Measurements from ENCODE around the gene KLHL13.

Gene KLHL13

DNA sequence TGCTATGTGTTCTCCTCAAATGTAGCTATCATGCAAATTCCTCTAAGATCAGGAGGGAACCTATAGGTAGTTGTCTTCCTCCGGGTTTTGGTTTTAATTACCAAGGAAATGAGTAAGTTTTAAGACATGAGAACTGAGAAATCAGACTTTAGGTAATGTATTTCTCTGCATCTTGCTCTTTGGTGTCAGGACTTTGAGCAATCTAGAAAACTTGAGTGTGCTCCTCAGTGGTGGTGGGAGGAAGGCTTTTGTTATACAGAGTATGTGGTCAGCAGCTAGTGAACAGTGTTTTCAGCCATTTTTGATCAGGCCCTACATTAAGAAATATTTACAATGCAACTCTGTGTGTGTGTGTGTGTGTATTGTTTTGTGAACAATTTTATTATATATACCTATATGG, 224.1 kb downstream of the KLHL13 start:
- no peak overlapping the region for H2BK5ac ChIP-seq (ENCODE audit: low read length)
- WGBS, 2 donors (ENCODE audit: extremely low coverage in 2 of 2, insufficient read length in 2 of 2, insufficient replicate concordance in 1 of 2) = no CpG with 5 or more reads among the region's 1 CpG
- H3K79me1 ChIP-seq (ENCODE audit: low read depth, low read length) = no peaks in the 10 kb centered on the region
- H2BK15ac ChIP-seq (ENCODE audit: low read length) = no peak overlapping the region
- no peak overlapping the region for H4K91ac ChIP-seq (ENCODE audit: low read depth, low read length, poor library complexity)
- H3K4ac ChIP-seq (ENCODE audit: low read length) = no peak overlapping the region
- no peak overlapping the region for H2AK5ac ChIP-seq (ENCODE audit: low read depth, low read length)
- H2BK120ac ChIP-seq (ENCODE audit: low read depth, low read length) = no peak overlapping the region
- H3K9ac ChIP-seq (ENCODE audit: low read depth, low read length, poor library complexity) = no peak overlapping the region
- no peak overlapping the region for H2AFZ ChIP-seq (ENCODE audit: low read length)
- H4K8ac ChIP-seq (ENCODE audit: low read depth, low read length) = no peak overlapping the region
- H3K36me3 ChIP-seq (replicated peaks in 1 of 2; ENCODE audit: control insufficient read depth in 2 of 2, insufficient read depth in 2 of 2, low read length in 2 of 2) = no peaks in the 10 kb centered on the region
- H2BK12ac ChIP-seq (ENCODE audit: low read length) = no peak overlapping the region
- no peak overlapping the region for H3K4me3 ChIP-seq (ENCODE audit: low read length in 2 of 2)
- H3K9me3 ChIP-seq (replicated peaks in 1 of 2; ENCODE audit: control insufficient read depth in 2 of 2, insufficient read depth in 1 of 2, low read depth in 1 of 2, low read length in 2 of 2) = no peaks in the 10 kb centered on the region
- H3K14ac ChIP-seq (ENCODE audit: low read length) = no peak overlapping the region
- no peak for DNase-seq (ENCODE audit: low spot score)
- no peak overlapping the region for H3K18ac ChIP-seq (ENCODE audit: low read length)
- no peak overlapping the region for H3K23ac ChIP-seq (ENCODE audit: low read depth, low read length, poor library complexity)
- H3K27ac ChIP-seq (replicated peaks; ENCODE audit: low read length) = no peak overlapping the region
- no peaks in the 10 kb centered on the region for H3K27me3 ChIP-seq (ENCODE audit: control insufficient read depth in 3 of 3, insufficient read depth in 3 of 3, low read depth in 1 of 3, low read length in 3 of 3)
- no peaks in the 10 kb centered on the region for H3K4me1 ChIP-seq (ENCODE audit: control insufficient read depth in 2 of 2, insufficient read depth in 1 of 2, low read depth in 1 of 2, low read length in 2 of 2)
- no peak overlapping the region for H3K4me2 ChIP-seq (ENCODE audit: insufficient read depth, low read length, poor library complexity, severe bottlenecking)

DNA sequence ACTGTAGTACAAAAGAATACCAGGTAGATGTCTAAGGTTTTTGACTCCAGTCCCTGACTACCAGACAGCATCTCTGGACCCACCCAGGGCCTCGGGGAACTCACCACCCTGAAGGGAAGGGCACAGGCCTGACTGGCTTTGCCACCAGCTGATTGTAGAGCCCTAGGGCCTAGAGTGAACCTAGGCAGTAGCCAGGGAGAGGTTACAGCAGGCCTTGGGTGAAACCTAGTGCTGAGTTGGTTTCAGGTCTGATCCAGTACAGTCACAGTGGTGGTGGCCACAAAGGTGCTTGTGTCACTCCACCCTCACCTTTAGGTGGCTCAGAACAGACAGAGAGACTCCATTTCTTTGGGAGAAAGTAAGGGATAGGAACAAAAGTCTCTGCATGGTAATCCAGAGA, 244.8 kb downstream of the KLHL13 start:
- no peak for DNase-seq (ENCODE audit: low spot score)
- no peak overlapping the region for H2BK5ac ChIP-seq (ENCODE audit: low read length)
- no peak overlapping the region for H3K18ac ChIP-seq (ENCODE audit: low read length)
- no peak overlapping the region for H3K4me2 ChIP-seq (ENCODE audit: insufficient read depth, low read length, poor library complexity, severe bottlenecking)
- H4K8ac ChIP-seq (ENCODE audit: low read depth, low read length) = no peak overlapping the region
- no peak overlapping the region for H3K14ac ChIP-seq (ENCODE audit: low read length)
- no peak overlapping the region for H3K4ac ChIP-seq (ENCODE audit: low read length)
- H2AK5ac ChIP-seq (ENCODE audit: low read depth, low read length) = no peak overlapping the region
- H3K4me3 ChIP-seq (ENCODE audit: low read length in 2 of 2) = no peak overlapping the region
- H2BK12ac ChIP-seq (ENCODE audit: low read length) = no peak overlapping the region
- no peak overlapping the region for H2BK15ac ChIP-seq (ENCODE audit: low read length)
- H3K27me3 ChIP-seq (ENCODE audit: control insufficient read depth in 3 of 3, insufficient read depth in 3 of 3, low read depth in 1 of 3, low read length in 3 of 3) = no peaks in the 10 kb centered on the region
- H3K79me1 ChIP-seq (ENCODE audit: low read depth, low read length) = no peaks in the 10 kb centered on the region
- H3K9me3 ChIP-seq (replicated peaks in 1 of 2; ENCODE audit: control insufficient read depth in 2 of 2, insufficient read depth in 1 of 2, low read depth in 1 of 2, low read length in 2 of 2) = no peaks in the 10 kb centered on the region
- no peak overlapping the region for H4K91ac ChIP-seq (ENCODE audit: low read depth, low read length, poor library complexity)
- no peak overlapping the region for H3K9ac ChIP-seq (ENCODE audit: low read depth, low read length, poor library complexity)
- H3K27ac ChIP-seq (replicated peaks; ENCODE audit: low read length) = no peak overlapping the region
- WGBS, 2 donors (ENCODE audit: extremely low coverage in 2 of 2, insufficient read length in 2 of 2, insufficient replicate concordance in 1 of 2) = no CpG with 5 or more reads among the region's 1 CpG
- no peaks in the 10 kb centered on the region for H3K4me1 ChIP-seq (ENCODE audit: control insufficient read depth in 2 of 2, insufficient read depth in 1 of 2, low read depth in 1 of 2, low read length in 2 of 2)
- H2BK120ac ChIP-seq (ENCODE audit: low read depth, low read length) = no peak overlapping the region
- no peak overlapping the region for H3K23ac ChIP-seq (ENCODE audit: low read depth, low read length, poor library complexity)
- H3K36me3 ChIP-seq (replicated peaks in 1 of 2; ENCODE audit: control insufficient read depth in 2 of 2, insufficient read depth in 2 of 2, low read length in 2 of 2) = no peaks in the 10 kb centered on the region
- H2AFZ ChIP-seq (ENCODE audit: low read length) = no peak overlapping the region

DNA sequence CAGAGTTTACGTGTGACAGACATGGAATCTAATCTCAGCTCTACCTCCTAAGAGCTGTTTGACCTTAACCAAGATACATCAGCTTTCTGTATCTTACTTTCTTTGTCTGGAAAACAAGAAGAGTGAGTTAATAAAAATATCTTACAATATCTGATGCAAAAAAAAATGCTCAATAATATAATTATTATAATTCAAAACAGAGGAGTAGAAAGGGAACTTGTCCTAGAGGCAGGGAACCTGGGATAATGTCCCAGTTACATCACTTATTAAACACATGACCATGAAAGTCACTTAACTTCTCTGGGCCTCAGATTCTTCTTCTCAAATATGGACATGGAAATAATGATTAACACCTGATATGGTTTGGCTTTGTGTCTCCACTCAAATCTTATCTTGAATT, 256.1 kb downstream of the KLHL13 start:
- no peak overlapping the region for H4K8ac ChIP-seq (ENCODE audit: low read depth, low read length)

DNA sequence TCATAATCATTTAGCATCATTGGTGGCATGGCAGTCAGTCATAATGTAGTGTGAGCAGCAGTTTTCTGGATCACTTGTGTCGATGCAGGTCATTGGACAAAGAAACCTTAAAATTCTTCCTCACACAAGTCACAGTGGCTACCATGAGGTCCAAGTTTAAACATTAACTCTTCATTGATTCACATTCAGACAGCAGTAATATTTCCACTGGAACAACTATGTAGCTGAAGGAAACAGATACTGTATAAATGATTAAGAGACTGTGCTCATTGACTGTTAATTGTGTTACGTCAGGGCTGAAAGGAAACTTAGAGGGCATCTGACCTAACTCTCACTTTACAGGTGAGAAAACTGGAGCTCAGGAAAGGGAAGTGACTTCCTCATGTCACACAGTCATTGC, 261.8 kb downstream of the KLHL13 start:
- Histone ChIP-seq H3K4ac (ENCODE audit: low read length) (no peak overlapping the region), H3K79me1 (ENCODE audit: low read depth, low read length) (no peaks in the 10 kb centered on the region), H3K18ac (ENCODE audit: low read length) (no peak overlapping the region), H3K14ac (ENCODE audit: low read length) (no peak overlapping the region), H2BK120ac (ENCODE audit: low read depth, low read length) (no peak overlapping the region), H4K8ac (ENCODE audit: low read depth, low read length) (no peak overlapping the region), H3K23ac (ENCODE audit: low read depth, low read length, poor library complexity) (no peak overlapping the region), H3K9me3 (replicated peaks in 1 of 2; ENCODE audit: control insufficient read depth in 2 of 2, insufficient read depth in 1 of 2, low read depth in 1 of 2, low read length in 2 of 2) (no peaks in the 10 kb centered on the region), H3K4me1 (ENCODE audit: control insufficient read depth in 2 of 2, insufficient read depth in 1 of 2, low read depth in 1 of 2, low read length in 2 of 2) (no peaks in the 10 kb centered on the region), H4K91ac (ENCODE audit: low read depth, low read length, poor library complexity) (no peak overlapping the region), H3K4me3 (ENCODE audit: low read length in 2 of 2) (no peak overlapping the region), H2AK5ac (ENCODE audit: low read depth, low read length) (no peak overlapping the region), H3K36me3 (replicated peaks in 1 of 2; ENCODE audit: control insufficient read depth in 2 of 2, insufficient read depth in 2 of 2, low read length in 2 of 2) (no peaks in the 10 kb centered on the region), H3K27me3 (ENCODE audit: control insufficient read depth in 3 of 3, insufficient read depth in 3 of 3, low read depth in 1 of 3, low read length in 3 of 3) (no peaks in the 10 kb centered on the region), H2BK15ac (ENCODE audit: low read length) (no peak overlapping the region), H2AFZ (ENCODE audit: low read length) (no peak overlapping the region), H3K4me2 (ENCODE audit: insufficient read depth, low read length, poor library complexity, severe bottlenecking) (no peak overlapping the region), H2BK5ac (ENCODE audit: low read length) (no peak overlapping the region), H3K9ac (ENCODE audit: low read depth, low read length, poor library complexity) (no peak overlapping the region), H3K27ac (replicated peaks; ENCODE audit: low read length) (no peak overlapping the region), H2BK12ac (ENCODE audit: low read length) (no peak overlapping the region)
- WGBS, 2 donors (ENCODE audit: extremely low coverage in 2 of 2, insufficient read length in 2 of 2, insufficient replicate concordance in 1 of 2) = no CpG with 5 or more reads among the region's 2 CpGs
- no peak for DNase-seq (ENCODE audit: low spot score)

More for the DNA sequence above, 256.1 kb downstream of the KLHL13 start:
- H2BK120ac ChIP-seq (ENCODE audit: low read depth, low read length) = no peak overlapping the region
- H3K4ac ChIP-seq (ENCODE audit: low read length) = no peak overlapping the region
- no peaks in the 10 kb centered on the region for H3K4me1 ChIP-seq (ENCODE audit: control insufficient read depth in 2 of 2, insufficient read depth in 1 of 2, low read depth in 1 of 2, low read length in 2 of 2)
- no peak for DNase-seq (ENCODE audit: low spot score)
- H3K4me3 ChIP-seq (ENCODE audit: low read length in 2 of 2) = no peak overlapping the region
- H2AFZ ChIP-seq (ENCODE audit: low read length) = no peak overlapping the region
- no peak overlapping the region for H3K14ac ChIP-seq (ENCODE audit: low read length)
- no peak overlapping the region for H2BK15ac ChIP-seq (ENCODE audit: low read length)
- no peaks in the 10 kb centered on the region for H3K9me3 ChIP-seq (replicated peaks in 1 of 2; ENCODE audit: control insufficient read depth in 2 of 2, insufficient read depth in 1 of 2, low read depth in 1 of 2, low read length in 2 of 2)
- H3K18ac ChIP-seq (ENCODE audit: low read length) = no peak overlapping the region
- H3K36me3 ChIP-seq (replicated peaks in 1 of 2; ENCODE audit: control insufficient read depth in 2 of 2, insufficient read depth in 2 of 2, low read length in 2 of 2) = no peaks in the 10 kb centered on the region
- H3K9ac ChIP-seq (ENCODE audit: low read depth, low read length, poor library complexity) = no peak overlapping the region
- H3K79me1 ChIP-seq (ENCODE audit: low read depth, low read length) = no peaks in the 10 kb centered on the region
- H2AK5ac ChIP-seq (ENCODE audit: low read depth, low read length) = no peak overlapping the region
- no CpG with 5 or more reads among the region's 1 CpG for WGBS, 2 donors (ENCODE audit: extremely low coverage in 2 of 2, insufficient read length in 2 of 2, insufficient replicate concordance in 1 of 2)
- H3K4me2 ChIP-seq (ENCODE audit: insufficient read depth, low read length, poor library complexity, severe bottlenecking) = no peak overlapping the region
- no peak overlapping the region for H3K27ac ChIP-seq (replicated peaks; ENCODE audit: low read length)
- H2BK12ac ChIP-seq (ENCODE audit: low read length) = no peak overlapping the region
- no peak overlapping the region for H4K91ac ChIP-seq (ENCODE audit: low read depth, low read length, poor library complexity)
- H3K23ac ChIP-seq (ENCODE audit: low read depth, low read length, poor library complexity) = no peak overlapping the region
- H3K27me3 ChIP-seq (ENCODE audit: control insufficient read depth in 3 of 3, insufficient read depth in 3 of 3, low read depth in 1 of 3, low read length in 3 of 3) = no peaks in the 10 kb centered on the region
- no peak overlapping the region for H2BK5ac ChIP-seq (ENCODE audit: low read length)
